Prostate gland (tissue), 2 donors: Measurements from ENCODE around the gene ANXA6. TPM values are rescaled to one million over a fixed set of nuclear protein-coding genes. Genes with fewer than 3 reads are reported as not detected.
A peak's percentile ranks its signal among the peaks of the same experiment; 100 is the strongest.

Experiments used
- DNase-seq: peaks from one replicate; pipeline ENCODE4 v3.0.0-alpha.2; 2019; ENCODE audit warnings: low spot score
- H3K27ac ChIP-seq, 2 donors: fragments of 200-600 bp; sonication (generic); 2 replicates each; pipeline ENCODE4 v1.5.1; 2017 to 2019
- H3K27me3 ChIP-seq: fragments of 200-600 bp; sonication (generic); replicated peaks from 2 replicates; pipeline ENCODE4 v1.5.1; 2019; ENCODE audit not compliant: insufficient read depth
- H3K36me3 ChIP-seq, 2 donors: fragments of 200-600 bp; sonication (generic); 1 replicate in 1 of 2; 2 replicates in 1 of 2; pipeline versions ENCODE4 v1.5.1 to v1.8.1; 2017 to 2019
- H3K4me1 ChIP-seq: fragments of 200-600 bp; sonication (generic); replicated peaks from 2 replicates; pipeline ENCODE4 v1.5.1; 2019
- H3K4me3 ChIP-seq, 2 donors: fragments of 200-600 bp; sonication (generic); 2 replicates each; pipeline ENCODE4 v1.5.1; 2017 to 2019
- H3K9me3 ChIP-seq: fragments of 200-600 bp; sonication (generic); 2 replicates; pipeline ENCODE4 v1.5.1; 2017
- POLR2A ChIP-seq: fragments of 450-650 bp; IDR thresholded peaks from one replicate; pipeline ENCODE4 v1.6.1; 2016; ENCODE audit warnings: antibody characterized with exemption, mild to moderate bottlenecking
- POLR2AphosphoS5 ChIP-seq: sonication (generic); formaldehyde crosslinking; IDR thresholded peaks from one replicate; pipeline ENCODE4 v1.6.1; 2017; ENCODE audit warnings: antibody characterized with exemption
- WGBS: methylation state at CpG from one replicate; pipeline ENCODE4 v1.1.5; 2018; 5-methylcytosine and 5-hydroxymethylcytosine counted together
- intact Hi-C: fragments of 100-400 bp; cut with DNase I; formaldehyde crosslinking; loops from one replicate; pipeline ENCODE4 v1.14.2; 2022
- total RNA-seq, 2 donors: library from RNA; depleted of rRNA; stranded (reverse); fragments of >200 nt; gene quantifications; one replicate each; pipeline ENCODE4 v1.1.0, GENCODE V29; 2016
- TF ChIP-seq, protein P1 (sequence below), 4 experiments: fragments of 200-600 bp in 2 of 4; fragments of 450-650 bp in 2 of 4; sonication (generic) in 2 of 4; IDR thresholded peaks; 1 replicate in 3 of 4; 2 replicates in 1 of 4; pipeline ENCODE4 v1.5.1; 2016 to 2019; ENCODE audit warnings: antibody characterized with exemption in 4 of 4, mild to moderate bottlenecking in 2 of 4, moderate library complexity in 2 of 4

Gene ANXA6
- total RNA-seq, 2 donors from 2014 or later, result 85.7 to 184 TPM

DNA sequence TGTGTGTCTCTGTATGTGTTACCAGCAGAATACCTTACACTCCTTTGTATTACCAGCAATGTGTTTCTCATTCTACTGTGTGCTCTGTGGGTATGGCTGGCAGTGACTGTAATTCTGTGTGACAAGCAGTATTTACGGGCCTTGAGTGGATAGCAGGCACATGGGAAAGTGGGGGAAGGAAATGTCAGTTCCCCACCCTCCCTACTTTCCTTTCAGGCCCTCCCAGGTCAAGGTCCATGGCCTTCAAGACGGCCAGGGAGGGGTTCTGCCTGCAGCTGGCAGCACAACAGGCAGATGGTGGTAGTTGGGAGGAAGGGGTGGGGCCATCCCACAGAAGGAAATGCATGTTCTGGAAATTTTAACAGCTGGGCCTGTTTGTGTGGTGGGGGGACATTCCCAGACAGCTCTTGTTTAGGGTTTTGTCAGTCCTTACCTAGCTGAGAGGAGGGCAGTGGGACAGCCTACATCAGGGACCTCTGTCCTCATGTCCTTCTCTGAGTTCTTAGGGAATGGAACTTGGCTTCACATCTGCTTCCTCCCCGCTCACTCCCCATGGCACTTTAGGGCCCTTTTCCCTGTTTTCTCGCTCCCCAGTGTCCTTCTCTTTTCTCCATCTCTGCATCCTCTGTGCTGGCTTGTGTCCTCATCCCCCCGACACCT, 62.1 kb downstream of the ANXA6 start:
- no peaks in the 10 kb centered on the region for H3K36me3 ChIP-seq
- H3K27me3 ChIP-seq, result no peaks in the 10 kb centered on the region
- H3K4me3 ChIP-seq, result no peak overlapping the region
- intact Hi-C loops, result no loop called here
- no peak overlapping the region for H3K27ac ChIP-seq
- WGBS, result 66% methylated on average over 5 of the region's 5 CpGs
- TF ChIP-seq POLR2A (no peak), POLR2AphosphoS5 (no peak)
- TF ChIP-seq, protein P1, sequence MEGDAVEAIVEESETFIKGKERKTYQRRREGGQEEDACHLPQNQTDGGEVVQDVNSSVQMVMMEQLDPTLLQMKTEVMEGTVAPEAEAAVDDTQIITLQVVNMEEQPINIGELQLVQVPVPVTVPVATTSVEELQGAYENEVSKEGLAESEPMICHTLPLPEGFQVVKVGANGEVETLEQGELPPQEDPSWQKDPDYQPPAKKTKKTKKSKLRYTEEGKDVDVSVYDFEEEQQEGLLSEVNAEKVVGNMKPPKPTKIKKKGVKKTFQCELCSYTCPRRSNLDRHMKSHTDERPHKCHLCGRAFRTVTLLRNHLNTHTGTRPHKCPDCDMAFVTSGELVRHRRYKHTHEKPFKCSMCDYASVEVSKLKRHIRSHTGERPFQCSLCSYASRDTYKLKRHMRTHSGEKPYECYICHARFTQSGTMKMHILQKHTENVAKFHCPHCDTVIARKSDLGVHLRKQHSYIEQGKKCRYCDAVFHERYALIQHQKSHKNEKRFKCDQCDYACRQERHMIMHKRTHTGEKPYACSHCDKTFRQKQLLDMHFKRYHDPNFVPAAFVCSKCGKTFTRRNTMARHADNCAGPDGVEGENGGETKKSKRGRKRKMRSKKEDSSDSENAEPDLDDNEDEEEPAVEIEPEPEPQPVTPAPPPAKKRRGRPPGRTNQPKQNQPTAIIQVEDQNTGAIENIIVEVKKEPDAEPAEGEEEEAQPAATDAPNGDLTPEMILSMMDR (IDR thresholded peaks at IDR 0.05), result no peak
- H3K4me1 ChIP-seq, result no peaks in the 10 kb centered on the region
- no peaks in the 10 kb centered on the region for H3K9me3 ChIP-seq
- no peak for DNase-seq

DNA sequence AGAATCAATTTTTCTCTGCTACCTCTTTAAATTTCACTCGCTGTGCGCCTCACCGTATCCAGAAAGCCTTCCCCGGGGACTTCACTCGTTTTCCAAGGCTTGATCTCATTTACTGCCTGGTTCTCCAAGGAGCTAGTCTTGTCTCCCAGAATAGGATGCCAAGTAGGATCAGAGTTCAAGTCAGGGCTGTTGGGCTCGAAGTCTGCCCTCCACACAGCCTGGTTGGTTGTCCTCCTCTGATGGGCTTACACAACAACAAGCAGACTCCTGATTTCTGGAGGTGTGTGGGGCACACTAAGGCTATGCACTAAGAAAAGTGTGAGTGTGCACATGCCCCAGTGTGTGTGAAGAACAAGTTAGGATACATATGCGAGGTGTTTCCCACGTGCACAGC, 62.7 kb downstream of the ANXA6 start:
- H3K36me3 ChIP-seq, result no peaks in the 10 kb centered on the region
- H3K4me1 ChIP-seq, result no peaks in the 10 kb centered on the region
- H3K4me3 ChIP-seq, result no peak overlapping the region
- no peak overlapping the region for H3K27ac ChIP-seq
- intact Hi-C loops, result no loop called here
- H3K27me3 ChIP-seq, result no peaks in the 10 kb centered on the region
- no peak for DNase-seq
- TF ChIP-seq POLR2AphosphoS5 (no peak), POLR2A (no peak)
- H3K9me3 ChIP-seq, result no peaks in the 10 kb centered on the region
- WGBS, result 63% methylated on average over 8 of the region's 8 CpGs

DNA sequence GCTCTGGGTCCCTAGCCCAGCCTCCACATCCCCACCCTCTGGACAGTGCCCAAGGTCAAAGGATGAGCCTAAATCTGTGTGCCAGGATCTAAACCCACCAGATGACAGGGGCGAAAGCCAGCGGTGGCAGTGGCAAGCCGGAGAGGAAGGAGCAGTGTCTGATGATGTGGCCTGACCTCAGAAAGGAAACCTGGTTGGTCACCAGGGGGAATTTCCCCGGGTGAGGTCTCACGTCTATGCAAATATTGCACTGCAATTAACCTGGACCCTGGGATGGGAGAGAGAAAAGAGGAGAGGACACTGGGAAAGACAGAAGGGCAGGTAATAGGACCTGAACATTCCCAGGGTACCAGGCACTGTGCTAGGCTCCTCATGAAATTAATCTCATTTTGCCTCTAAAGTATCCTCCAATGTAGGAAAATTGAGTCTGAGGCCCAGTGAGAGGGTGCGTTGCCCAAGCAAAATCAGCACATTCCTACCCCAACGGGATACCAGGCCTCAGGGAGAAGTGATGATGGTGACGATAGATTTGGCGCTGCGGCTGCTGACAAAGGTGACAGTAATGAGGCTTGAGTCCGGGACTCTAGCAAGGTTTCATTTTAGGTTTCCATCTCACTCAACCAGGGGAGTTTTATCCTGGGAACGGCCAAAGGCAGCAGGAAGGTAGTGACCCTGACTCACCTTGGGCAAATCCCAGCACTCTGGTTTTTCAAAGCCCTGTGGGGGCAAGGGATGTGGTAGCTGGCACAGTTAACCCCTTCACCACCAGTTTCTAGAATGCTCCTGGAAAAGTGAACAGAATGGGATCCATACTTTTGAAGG, 63.3 kb downstream of the ANXA6 start:
- H3K27ac ChIP-seq, result no peak overlapping the region
- H3K9me3 ChIP-seq, result no peaks in the 10 kb centered on the region
- TF ChIP-seq POLR2AphosphoS5 (no peak), POLR2A (no peak)
- TF ChIP-seq, protein P1 (IDR thresholded peaks at IDR 0.05), result no peak
- no peaks in the 10 kb centered on the region for H3K4me1 ChIP-seq
- H3K4me3 ChIP-seq, result no peak overlapping the region
- DNase-seq, result no peak
- H3K27me3 ChIP-seq, result no peaks in the 10 kb centered on the region
- WGBS, result 62% methylated on average over 12 of the region's 12 CpGs
- intact Hi-C loops, result no loop called here
- H3K36me3 ChIP-seq, result no peaks in the 10 kb centered on the region

DNA sequence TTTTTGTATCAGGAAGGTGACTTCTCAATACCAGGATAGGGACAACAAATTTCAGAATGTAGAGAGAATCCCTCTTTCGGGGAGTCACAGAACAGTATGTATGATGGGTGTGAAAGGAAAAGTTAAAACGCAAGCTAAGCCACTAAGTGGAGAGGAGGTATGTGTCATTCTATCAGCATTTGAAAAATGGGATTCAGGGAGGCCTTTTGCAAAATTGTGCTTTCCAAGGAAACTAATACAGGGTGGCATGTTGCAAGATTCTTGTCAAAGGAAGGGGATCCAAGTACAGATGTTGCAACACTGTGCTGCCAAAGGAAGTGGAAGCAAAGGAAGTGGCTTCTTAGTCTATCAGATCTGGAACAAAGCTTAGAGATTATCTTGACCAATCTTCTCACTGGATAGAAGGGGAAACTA, 64.1 kb downstream of the ANXA6 start:
- H3K4me1 ChIP-seq, result no peaks in the 10 kb centered on the region
- H3K27ac ChIP-seq, result no peak overlapping the region
- H3K4me3 ChIP-seq, result no peak overlapping the region
- no peaks in the 10 kb centered on the region for H3K9me3 ChIP-seq
- 50% methylated on average over 2 of the region's 2 CpGs for WGBS
- H3K27me3 ChIP-seq, result no peaks in the 10 kb centered on the region
- TF ChIP-seq POLR2A (no peak), POLR2AphosphoS5 (peak; percentile 60)
- no peaks in the 10 kb centered on the region for H3K36me3 ChIP-seq
- intact Hi-C loops, result no loop called here
- no peak for DNase-seq

DNA sequence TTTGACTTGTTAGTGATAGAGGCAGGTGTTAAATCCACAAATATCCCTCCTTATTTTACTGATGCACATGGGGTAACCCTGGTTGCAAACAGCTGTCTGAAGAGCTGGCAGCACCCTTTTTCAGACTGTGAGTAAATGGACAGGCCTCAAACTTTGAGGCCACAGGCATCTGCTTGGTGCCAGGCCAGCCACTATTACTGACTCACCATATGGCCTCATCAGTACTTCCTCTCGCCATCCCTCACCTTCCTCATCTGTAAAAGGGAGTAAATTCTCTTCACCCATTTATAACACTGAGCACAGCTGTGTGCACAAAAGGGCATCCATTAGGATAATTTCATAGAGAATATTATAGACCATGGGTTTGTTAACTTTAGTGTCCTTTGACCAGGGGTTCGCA, 64.8 kb downstream of the ANXA6 start:
- intact Hi-C loops, result no loop called here
- 91% methylated on average over 2 of the region's 2 CpGs for WGBS
- H3K27ac ChIP-seq, result no peak overlapping the region

More for the DNA sequence above, 64.8 kb downstream of the ANXA6 start:
- H3K36me3 ChIP-seq, result no peaks in the 10 kb centered on the region
- TF ChIP-seq, protein P1 (IDR thresholded peaks at IDR 0.05), result no peak
- TF ChIP-seq POLR2AphosphoS5 (no peak), POLR2A (no peak)
- no peaks in the 10 kb centered on the region for H3K9me3 ChIP-seq
- H3K4me3 ChIP-seq, result no peak overlapping the region
- no peaks in the 10 kb centered on the region for H3K27me3 ChIP-seq
- DNase-seq, result no peak
- no peaks in the 10 kb centered on the region for H3K4me1 ChIP-seq
